ENCODE results near the gene TRPV3.
"Not testable (repeated sequence)": the region's sequence is repeated elsewhere in the genome, so short reads cannot be mapped to it uniquely, and the experiment has no call there.

The TRPV3 gene

GRCh38 chr17:3466355-3466754, 91.3 kb downstream of the TRPV3 start:
- not testable (repeated sequence) for DNase-seq
